ENCODE measurements around the gene FAR2.

FAR2 gene

DNA sequence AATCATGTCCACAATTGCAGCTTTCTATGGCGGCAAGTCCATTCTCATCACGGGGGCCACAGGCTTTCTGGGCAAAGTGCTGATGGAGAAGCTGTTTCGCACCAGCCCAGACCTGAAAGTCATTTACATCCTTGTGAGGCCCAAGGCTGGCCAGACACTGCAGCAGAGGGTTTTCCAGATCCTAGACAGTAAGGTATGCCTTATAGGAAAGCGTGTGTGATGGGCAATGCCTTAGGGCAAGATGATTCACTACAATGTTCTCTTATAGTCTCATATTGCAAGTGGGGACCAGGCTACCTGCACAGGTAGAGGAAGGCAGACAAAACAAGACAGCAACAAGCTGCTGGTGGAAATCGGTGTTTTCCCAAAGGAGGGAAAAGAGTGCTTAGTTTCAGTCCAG lies 121.4 kb downstream of the FAR2 start:
- TF ChIP-seq, protein P1, sequence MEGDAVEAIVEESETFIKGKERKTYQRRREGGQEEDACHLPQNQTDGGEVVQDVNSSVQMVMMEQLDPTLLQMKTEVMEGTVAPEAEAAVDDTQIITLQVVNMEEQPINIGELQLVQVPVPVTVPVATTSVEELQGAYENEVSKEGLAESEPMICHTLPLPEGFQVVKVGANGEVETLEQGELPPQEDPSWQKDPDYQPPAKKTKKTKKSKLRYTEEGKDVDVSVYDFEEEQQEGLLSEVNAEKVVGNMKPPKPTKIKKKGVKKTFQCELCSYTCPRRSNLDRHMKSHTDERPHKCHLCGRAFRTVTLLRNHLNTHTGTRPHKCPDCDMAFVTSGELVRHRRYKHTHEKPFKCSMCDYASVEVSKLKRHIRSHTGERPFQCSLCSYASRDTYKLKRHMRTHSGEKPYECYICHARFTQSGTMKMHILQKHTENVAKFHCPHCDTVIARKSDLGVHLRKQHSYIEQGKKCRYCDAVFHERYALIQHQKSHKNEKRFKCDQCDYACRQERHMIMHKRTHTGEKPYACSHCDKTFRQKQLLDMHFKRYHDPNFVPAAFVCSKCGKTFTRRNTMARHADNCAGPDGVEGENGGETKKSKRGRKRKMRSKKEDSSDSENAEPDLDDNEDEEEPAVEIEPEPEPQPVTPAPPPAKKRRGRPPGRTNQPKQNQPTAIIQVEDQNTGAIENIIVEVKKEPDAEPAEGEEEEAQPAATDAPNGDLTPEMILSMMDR (IDR thresholded peaks at IDR 0.05; ENCODE audit: low read depth, low read length): no peak
- no peaks in the 10 kb centered on the region for H3K27me3 ChIP-seq
- no peak for DNase-seq

DNA sequence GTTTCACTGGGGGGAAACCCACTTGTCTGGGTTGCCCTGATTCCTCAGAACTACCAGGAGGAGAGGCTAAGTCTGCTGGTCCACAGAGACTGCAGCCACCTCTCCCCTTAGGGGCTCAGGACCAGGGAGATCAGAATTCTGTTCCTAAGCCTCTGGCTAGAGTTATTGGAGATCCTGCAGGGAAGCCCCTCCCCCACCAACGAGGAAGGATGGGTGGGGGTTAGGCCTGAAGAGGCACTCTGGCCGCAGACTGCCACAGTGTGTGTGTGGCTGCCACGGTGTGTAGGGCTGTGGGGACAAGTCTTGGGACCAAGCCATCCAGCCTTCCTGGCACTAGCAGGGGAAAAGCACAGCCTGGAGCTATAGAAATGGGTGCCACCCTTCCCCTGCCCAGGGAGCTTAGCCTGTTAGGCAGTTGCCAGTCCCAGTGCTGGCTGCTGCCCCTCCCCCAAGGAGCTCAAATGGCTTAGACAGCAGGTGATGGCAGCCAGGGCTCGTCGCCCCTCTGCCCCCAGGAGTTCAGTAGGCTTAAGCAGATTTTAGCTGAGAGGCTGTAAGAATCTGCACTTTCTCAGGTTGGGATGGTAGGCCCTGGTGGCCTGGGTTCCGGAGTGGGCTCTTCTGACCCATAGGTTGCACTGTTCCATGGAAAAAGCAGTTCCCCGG lies 124.2 kb downstream of the FAR2 start:
- DNase-seq: no peak
- Histone ChIP-seq H3K36me3 (peaks cover 12% of the 10 kb centered on the region), H3K27me3 (no peaks in the 10 kb centered on the region), H3K9me3 (no peaks in the 10 kb centered on the region; the same call in 1 of the 2 replicates), H3K4me1 (no peaks in the 10 kb centered on the region; the same call in 1 of the 2 replicates), H3K4me3 (ENCODE audit: low read depth, low read length) (no peak overlapping the region)
- TF ChIP-seq, protein P1 (IDR thresholded peaks at IDR 0.05; ENCODE audit: low read depth, low read length): no peak

More for the DNA sequence above, 121.4 kb downstream of the FAR2 start:
- Histone ChIP-seq H3K4me3 (ENCODE audit: low read depth, low read length) (no peak overlapping the region), H3K4me1 (no peaks in the 10 kb centered on the region; the same call in 1 of the 2 replicates), H3K36me3 (peaks cover 15% of the 10 kb centered on the region), H3K9me3 (no peaks in the 10 kb centered on the region)

DNA sequence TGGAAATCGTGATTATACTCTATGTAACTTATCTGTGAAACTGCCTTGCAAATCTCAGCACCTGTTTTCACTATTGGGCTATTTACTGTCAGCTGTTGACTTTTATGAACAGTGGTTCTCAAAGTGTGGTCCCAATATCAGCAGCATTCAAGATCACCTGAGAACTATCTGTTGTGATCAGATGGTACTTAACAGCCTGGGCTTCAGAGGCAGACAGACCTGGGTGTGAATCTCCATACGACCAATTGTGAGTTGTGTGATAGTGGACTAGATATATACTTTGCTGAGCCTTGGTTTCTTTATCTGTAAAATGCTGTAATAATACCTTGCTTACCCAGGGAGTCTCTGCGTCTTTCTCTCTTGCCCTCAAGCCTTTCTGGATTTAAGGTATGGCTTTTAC lies 126.8 kb downstream of the FAR2 start:
- H3K36me3 ChIP-seq: peaks cover 12% of the 10 kb centered on the region; the same call in 1 of the 2 replicates
- no peak for DNase-seq
- no peak overlapping the region for H3K4me3 ChIP-seq (ENCODE audit: low read depth, low read length)
- no peaks in the 10 kb centered on the region for H3K27me3 ChIP-seq
- TF ChIP-seq, protein P1 (IDR thresholded peaks at IDR 0.05; ENCODE audit: low read depth, low read length): no peak
- H3K4me1 ChIP-seq: no peaks in the 10 kb centered on the region; the same call in 1 of the 2 replicates
- H3K9me3 ChIP-seq: no peaks in the 10 kb centered on the region; the same call in 1 of the 2 replicates

DNA sequence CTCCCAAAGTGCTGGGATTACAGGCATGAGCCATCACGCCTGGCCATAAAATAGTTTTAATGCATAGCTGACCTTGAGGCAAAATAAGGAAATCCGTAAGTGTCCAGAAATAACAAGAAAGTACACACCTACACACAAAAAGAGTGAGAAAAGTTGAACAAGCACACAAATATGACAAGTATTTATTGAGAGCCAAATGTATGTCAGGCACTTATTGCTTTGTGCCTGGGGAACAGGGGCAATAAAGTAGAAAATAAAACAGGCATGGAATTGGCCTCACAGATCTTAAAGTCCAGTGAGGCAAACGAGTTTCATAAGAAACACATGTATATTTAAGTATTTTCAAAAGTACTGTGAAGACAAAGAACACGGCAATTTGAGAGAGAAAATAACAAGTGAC lies 128.2 kb downstream of the FAR2 start:
- Histone ChIP-seq H3K4me1 (no peaks in the 10 kb centered on the region; the same call in 1 of the 2 replicates), H3K9me3 (no peaks in the 10 kb centered on the region; the same call in 1 of the 2 replicates), H3K4me3 (ENCODE audit: low read depth, low read length) (no peak overlapping the region), H3K36me3 (peaks cover 5% of the 10 kb centered on the region; the same call in 1 of the 2 replicates), H3K27me3 (no peaks in the 10 kb centered on the region)
- no peak for DNase-seq
- TF ChIP-seq, protein P1 (IDR thresholded peaks at IDR 0.05; ENCODE audit: low read depth, low read length): no peak

DNA sequence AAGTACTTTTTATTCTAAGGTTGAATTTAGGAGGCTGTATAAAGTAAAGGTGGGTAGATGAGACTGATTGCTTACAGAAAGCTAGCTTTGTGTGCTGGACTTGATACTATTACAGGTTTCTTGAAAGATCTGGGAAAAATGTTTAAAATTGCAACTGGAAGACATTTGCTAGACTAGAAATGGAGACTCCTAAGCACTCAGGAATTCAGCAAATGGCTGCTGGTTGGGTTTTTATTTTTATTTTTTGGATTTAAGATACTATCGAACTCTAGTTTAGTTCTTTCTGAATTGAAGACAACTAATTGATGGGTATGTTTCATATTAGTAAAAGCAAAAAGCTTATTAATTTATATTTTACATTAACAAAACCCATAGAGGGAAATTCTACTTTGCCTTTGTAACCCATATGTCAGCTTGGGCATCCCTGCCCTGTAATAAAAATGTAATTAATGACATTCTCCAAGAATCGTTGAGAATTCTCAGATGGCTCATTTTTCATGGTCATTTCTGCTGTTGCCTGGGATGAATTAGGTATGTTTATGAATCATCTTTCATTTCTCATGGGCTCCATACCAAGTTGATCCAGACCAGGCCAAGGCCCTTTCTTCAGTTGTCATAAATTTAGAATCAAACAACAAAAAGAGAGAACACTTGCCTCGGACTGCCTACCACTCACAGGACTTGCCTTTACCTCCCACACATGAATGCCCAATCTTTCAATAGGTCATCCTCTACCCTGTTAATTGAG lies 129.8 kb downstream of the FAR2 start:
- TF ChIP-seq, protein P1 (IDR thresholded peaks at IDR 0.05; ENCODE audit: low read depth, low read length): no peak
- Histone ChIP-seq H3K9me3 (no peaks in the 10 kb centered on the region; the same call in 1 of the 2 replicates), H3K36me3 (no peaks in the 10 kb centered on the region; the same call in 1 of the 2 replicates), H3K4me3 (ENCODE audit: low read depth, low read length) (no peak overlapping the region), H3K27me3 (no peaks in the 10 kb centered on the region), H3K4me1 (no peaks in the 10 kb centered on the region; the same call in 1 of the 2 replicates)
- DNase-seq: no peak
